Activated naive CD8-positive, alpha-beta T cell treated with anti-CD3 and anti-CD28 coated beads, Interleukin-2, amount 50 U/mL, for 24 hours (primary cell): Measurements from ENCODE around the gene RCSD1.

Experiments used
- ATAC-seq: fragments of 150-1000 bp; cut with Tn5 transposase; one replicate; pipeline ENCODE4 v1.10.0; 2021
- DNase-seq: peaks from one replicate; pipeline ENCODE4 v3.0.0; 2021
- H3K27ac Mint-ChIP-seq: one replicate; pipeline ENCODE4 v1.8.0; 2021; ENCODE audit warnings: mild to moderate bottlenecking, mixed read lengths
- H3K27me3 Mint-ChIP-seq: one replicate; pipeline ENCODE4 v1.8.0; 2021; ENCODE audit warnings: mixed read lengths
- H3K36me3 Mint-ChIP-seq: one replicate; pipeline ENCODE4 v1.8.0; 2021; ENCODE audit warnings: low read depth, mixed read lengths
- H3K4me1 Mint-ChIP-seq: one replicate; pipeline ENCODE4 v1.8.0; 2021; ENCODE audit warnings: mixed read lengths
- H3K4me3 Mint-ChIP-seq: one replicate; pipeline ENCODE4 v1.8.0; 2021; ENCODE audit warnings: mild to moderate bottlenecking, moderate library complexity, mixed read lengths
- H3K9me3 Mint-ChIP-seq: one replicate; pipeline ENCODE4 v1.8.0; 2021; ENCODE audit warnings: mixed read lengths

The RCSD1 gene

DNA sequence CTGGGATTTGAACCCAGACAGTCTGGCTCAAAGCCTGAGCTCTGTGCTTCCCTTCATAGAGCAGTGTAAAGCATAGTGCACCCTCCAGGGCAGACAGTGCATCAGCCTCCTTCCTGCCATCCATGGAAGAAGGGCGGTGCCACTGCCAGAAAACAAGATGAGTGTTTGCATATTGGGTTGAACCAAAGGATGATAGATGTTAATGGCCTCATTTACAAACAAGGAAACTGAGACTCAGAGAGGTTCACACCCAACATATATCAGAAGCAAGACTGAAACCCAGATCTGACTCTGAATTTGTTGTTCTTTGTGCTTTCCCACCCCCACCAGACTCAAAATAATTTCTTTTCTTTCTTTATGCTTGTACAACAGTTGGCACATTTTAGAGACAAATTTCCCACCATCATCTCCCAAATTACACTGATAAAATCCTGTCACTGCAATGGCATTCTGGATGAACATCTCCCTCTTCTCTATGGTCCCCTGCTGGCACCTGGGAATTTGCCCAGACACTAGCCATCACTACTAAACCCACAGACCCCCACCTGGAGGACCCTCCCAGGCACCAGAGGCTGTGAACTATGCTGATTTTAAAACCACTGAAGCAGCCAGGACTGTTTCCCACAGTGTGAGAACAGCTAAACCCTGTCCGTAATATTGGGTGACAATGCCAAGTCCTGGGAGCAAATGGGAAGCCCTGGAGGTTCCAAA is 46.3 kb downstream of the RCSD1 start:
- H3K9me3 Mint-ChIP-seq, result no peaks in the 10 kb centered on the region
- no peaks in the 10 kb centered on the region for H3K27me3 Mint-ChIP-seq
- H3K36me3 Mint-ChIP-seq, result peaks cover 27% of the 10 kb centered on the region
- H3K27ac Mint-ChIP-seq, result peak overlapping the region; percentile 57
- DNase-seq (no peak), ATAC-seq (peak; percentile 13)
- H3K4me3 Mint-ChIP-seq, result no peak overlapping the region
- H3K4me1 Mint-ChIP-seq, result peaks cover 35% of the 10 kb centered on the region

DNA sequence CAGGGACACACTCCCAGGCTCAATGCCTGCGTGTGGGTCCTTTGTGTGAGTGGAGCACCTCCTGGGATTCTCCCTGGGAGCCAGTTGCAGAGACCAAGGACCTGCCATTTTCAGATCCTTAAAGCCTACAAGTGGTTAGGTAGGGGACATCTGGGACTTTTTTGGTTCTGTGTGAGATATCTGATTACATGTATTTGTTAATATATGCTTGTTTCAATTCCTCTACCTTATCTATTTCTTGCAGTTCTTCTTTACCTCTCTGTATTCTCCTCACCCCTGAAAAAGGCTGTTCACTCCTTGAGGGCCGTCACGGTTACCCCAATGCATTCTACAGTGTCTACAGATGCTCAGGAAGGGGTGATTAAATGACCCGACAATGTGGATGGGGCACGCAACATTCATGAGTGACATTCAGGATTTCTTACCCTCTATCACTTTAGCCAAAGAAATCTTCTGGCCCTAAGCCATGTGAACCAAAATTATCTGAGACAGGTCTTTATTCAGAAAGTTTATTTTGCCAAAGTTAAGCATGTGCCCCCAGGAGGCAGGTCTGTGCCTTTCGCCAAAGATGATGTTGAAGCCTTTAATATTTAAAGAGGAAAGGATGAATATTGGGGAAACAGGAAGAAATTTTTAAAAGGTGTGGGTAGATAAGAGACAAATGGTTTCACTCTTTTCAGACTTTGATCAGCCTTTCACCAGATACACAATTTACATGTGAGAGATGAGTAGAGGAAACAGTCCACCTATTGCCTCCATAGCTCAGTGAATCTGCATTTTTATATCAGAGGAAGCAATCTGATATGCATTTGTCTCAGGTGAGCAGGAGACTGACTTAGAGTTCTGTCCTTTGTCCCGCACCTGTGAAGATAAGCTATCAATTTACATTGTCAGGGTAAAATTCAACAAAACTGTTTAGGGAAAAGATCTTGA is 47.1 kb downstream of the RCSD1 start:
- Mint-ChIP-seq H3K27me3 (no peaks in the 10 kb centered on the region), H3K4me3 (no peak overlapping the region), H3K27ac (peak overlapping the region; percentile 14), H3K36me3 (peaks cover 24% of the 10 kb centered on the region), H3K9me3 (no peaks in the 10 kb centered on the region), H3K4me1 (peaks cover 33% of the 10 kb centered on the region)
- DNase-seq (no peak), ATAC-seq (no peak)

GRCh38 chr1:167678422-167678821 is 48.4 kb downstream of the RCSD1 start:
- DNase-seq, result no peak
- no peaks in the 10 kb centered on the region for H3K9me3 Mint-ChIP-seq
- ATAC-seq, result no peak
- H3K27ac Mint-ChIP-seq, result no peak overlapping the region
- peaks cover 13% of the 10 kb centered on the region for H3K36me3 Mint-ChIP-seq
- peaks cover 23% of the 10 kb centered on the region for H3K4me1 Mint-ChIP-seq
- no peaks in the 10 kb centered on the region for H3K27me3 Mint-ChIP-seq
- no peak overlapping the region for H3K4me3 Mint-ChIP-seq

- no peak for ATAC-seq
- Mint-ChIP-seq H3K36me3 (peaks cover 9% of the 10 kb centered on the region), H3K4me1 (peaks cover 19% of the 10 kb centered on the region), H3K27me3 (no peaks in the 10 kb centered on the region), H3K27ac (no peak overlapping the region), H3K9me3 (no peaks in the 10 kb centered on the region), H3K4me3 (no peak overlapping the region)
- no peak for DNase-seq
Measured at GRCh38 chr1:167678838-167679237, 48.8 kb downstream of the RCSD1 start.

DNA sequence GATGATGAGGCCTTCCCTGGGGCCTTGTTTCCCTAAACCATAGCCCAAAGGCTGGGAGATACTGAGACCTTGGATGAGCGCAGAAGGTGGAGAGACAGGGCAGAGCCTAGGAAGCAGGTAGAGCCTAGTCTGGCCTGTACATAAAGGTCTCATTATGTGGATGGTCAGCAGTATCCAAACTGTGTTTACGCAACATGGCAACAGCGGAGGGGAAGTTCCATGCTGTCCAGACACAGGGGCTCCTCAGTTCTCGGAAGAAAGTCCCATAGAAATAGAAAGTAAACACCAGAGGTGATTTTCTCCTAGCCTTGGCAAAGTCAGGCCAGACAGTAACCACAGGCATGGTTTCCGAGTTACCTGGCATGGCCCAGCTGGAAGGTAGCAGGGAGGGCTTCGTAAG is 49.7 kb downstream of the RCSD1 start:
- H3K4me3 Mint-ChIP-seq, result no peak overlapping the region
- ATAC-seq, result no peak
- H3K4me1 Mint-ChIP-seq, result peaks cover 14% of the 10 kb centered on the region
- H3K9me3 Mint-ChIP-seq, result no peaks in the 10 kb centered on the region
- DNase-seq, result no peak
- no peaks in the 10 kb centered on the region for H3K27me3 Mint-ChIP-seq
- H3K36me3 Mint-ChIP-seq, result peaks cover 8% of the 10 kb centered on the region
- no peak overlapping the region for H3K27ac Mint-ChIP-seq

DNA sequence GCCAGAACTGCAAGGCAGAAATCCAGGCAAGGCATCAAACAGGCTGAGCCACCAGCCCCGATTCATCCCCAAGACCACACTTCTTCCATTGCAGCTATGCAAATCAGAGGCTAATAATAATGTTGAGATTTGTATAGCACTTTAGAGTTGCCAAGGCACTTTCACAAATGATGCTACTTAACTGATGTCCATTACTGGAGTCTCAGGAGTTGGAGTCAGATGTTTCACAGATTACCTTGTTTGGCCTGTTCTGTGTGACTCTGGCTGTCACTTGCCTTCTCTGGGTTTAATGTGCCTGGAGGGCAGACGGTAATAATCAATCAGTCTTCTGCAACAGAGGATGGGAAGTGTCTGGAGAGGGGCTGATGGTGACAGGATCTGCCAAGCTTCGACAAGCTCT is 51.0 kb downstream of the RCSD1 start:
- Mint-ChIP-seq H3K27ac (no peak overlapping the region), H3K36me3 (peaks cover 6% of the 10 kb centered on the region), H3K4me1 (peaks cover 15% of the 10 kb centered on the region), H3K27me3 (no peaks in the 10 kb centered on the region), H3K9me3 (no peaks in the 10 kb centered on the region), H3K4me3 (no peak overlapping the region)
- DNase-seq (no peak), ATAC-seq (no peak)

DNA sequence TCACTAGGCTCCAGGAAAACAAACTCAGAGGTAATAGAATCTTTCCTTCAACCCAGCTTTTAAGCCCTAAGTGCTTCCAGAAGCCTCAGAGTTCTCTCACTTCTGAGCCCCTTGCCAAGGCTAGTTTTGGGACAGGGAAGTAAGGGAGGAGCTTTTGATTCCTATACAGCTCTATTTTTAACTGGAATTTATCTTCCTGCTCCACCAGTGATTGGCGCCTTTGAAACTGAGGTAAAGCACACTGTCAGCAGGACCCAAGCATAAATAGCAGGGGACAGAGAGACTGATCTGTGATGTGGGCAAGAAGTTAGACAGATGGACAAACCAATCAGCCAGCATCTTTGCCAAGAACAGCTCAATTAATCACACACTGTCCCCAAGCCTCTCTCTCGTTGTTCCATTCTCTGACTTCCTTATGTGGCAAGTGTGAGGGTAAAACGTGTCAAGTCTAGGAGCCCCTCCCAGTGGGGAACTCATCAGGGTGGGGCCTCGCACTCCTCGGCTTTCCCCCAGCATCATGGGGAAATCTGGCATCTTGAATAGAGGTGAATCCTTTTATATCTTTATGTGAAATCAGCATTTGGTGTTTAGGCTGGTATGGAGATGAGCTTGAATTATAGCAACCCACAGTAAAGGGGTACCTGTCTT is 51.5 kb downstream of the RCSD1 start:
- Mint-ChIP-seq H3K9me3 (no peaks in the 10 kb centered on the region), H3K27me3 (no peaks in the 10 kb centered on the region), H3K36me3 (peaks cover 7% of the 10 kb centered on the region), H3K4me3 (no peak overlapping the region), H3K27ac (no peak overlapping the region), H3K4me1 (peaks cover 15% of the 10 kb centered on the region)
- no peak for DNase-seq
- ATAC-seq, result peak; percentile 44

GRCh38 chr1:167683226-167683625 is 53.2 kb downstream of the RCSD1 start:
- peaks cover 23% of the 10 kb centered on the region for H3K4me1 Mint-ChIP-seq
- no peaks in the 10 kb centered on the region for H3K9me3 Mint-ChIP-seq
- no peaks in the 10 kb centered on the region for H3K27me3 Mint-ChIP-seq
- no peak overlapping the region for H3K4me3 Mint-ChIP-seq
- peak overlapping the region; percentile 14 for H3K27ac Mint-ChIP-seq
- ATAC-seq (no peak), DNase-seq (no peak)
- peaks cover 10% of the 10 kb centered on the region for H3K36me3 Mint-ChIP-seq

- peak overlapping the region; percentile 69 for H3K27ac Mint-ChIP-seq
- no peaks in the 10 kb centered on the region for H3K9me3 Mint-ChIP-seq
- peaks cover 30% of the 10 kb centered on the region for H3K4me1 Mint-ChIP-seq
- DNase-seq, result no peak
- H3K4me3 Mint-ChIP-seq, result no peak overlapping the region
- ATAC-seq, result no peak
- no peaks in the 10 kb centered on the region for H3K27me3 Mint-ChIP-seq
- H3K36me3 Mint-ChIP-seq, result peaks cover 17% of the 10 kb centered on the region
Measured at GRCh38 chr1:167683641-167684502, 53.8 kb downstream of the RCSD1 start.

DNA sequence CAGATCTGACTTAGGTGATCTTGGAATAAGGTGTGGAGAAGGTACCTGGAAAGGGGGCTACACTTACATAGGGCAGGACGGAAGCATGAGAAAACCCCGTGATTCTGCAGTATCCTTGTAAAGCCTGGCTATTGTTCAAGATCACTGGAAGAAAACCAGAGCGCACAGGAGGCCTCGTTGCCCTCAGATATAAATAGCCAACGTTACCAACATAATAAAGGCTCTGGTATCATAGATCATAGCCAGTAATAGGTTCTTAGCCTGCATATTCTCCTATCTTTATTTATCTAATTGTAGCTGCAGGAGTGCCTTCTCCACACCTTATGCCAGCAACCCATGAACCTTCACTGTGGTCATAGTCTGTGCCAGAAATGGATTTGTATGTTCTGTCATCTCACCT is 55.8 kb downstream of the RCSD1 start:
- no peaks in the 10 kb centered on the region for H3K9me3 Mint-ChIP-seq
- H3K4me1 Mint-ChIP-seq, result peaks cover 45% of the 10 kb centered on the region
- no peak overlapping the region for H3K4me3 Mint-ChIP-seq
- H3K27ac Mint-ChIP-seq, result peak overlapping the region; percentile 17
- H3K36me3 Mint-ChIP-seq, result peaks cover 28% of the 10 kb centered on the region
- ATAC-seq (no peak), DNase-seq (no peak)
- no peaks in the 10 kb centered on the region for H3K27me3 Mint-ChIP-seq

DNA sequence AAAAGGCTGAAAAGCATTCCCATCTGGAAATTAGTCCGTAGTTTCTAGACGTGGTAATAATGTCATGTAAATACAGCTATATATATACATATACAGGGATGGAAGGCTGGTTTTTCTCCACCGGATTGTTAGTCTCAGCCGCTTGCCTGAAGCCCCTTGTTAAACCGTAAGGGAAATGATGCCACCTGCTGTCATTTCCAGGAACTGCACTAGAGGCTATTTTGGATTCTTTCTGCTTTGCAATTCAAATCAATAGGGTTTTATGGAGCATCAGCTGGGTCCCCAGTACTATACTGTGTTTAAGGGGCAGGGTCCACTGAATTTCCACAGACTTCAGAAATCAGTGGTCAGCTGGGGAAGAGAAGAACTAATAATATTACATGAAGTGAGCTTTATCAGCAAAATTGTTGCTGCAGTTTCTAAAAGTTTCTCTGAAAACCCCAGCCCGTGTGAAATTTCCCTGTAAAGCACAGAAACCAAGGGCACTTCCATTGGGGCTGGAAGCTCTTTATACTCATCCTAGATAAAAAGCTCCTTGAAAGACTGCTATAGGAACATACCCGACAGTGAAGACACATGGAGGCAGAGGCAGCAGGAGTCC is 58.0 kb downstream of the RCSD1 start:
- peak overlapping the region; percentile 85 for H3K27ac Mint-ChIP-seq
- no peaks in the 10 kb centered on the region for H3K9me3 Mint-ChIP-seq
- H3K36me3 Mint-ChIP-seq, result peaks cover 25% of the 10 kb centered on the region
- H3K4me3 Mint-ChIP-seq, result no peak overlapping the region
- peaks cover 35% of the 10 kb centered on the region for H3K4me1 Mint-ChIP-seq
- ATAC-seq, result peak; percentile 33
- DNase-seq, result peak; percentile 86
- no peaks in the 10 kb centered on the region for H3K27me3 Mint-ChIP-seq

DNA sequence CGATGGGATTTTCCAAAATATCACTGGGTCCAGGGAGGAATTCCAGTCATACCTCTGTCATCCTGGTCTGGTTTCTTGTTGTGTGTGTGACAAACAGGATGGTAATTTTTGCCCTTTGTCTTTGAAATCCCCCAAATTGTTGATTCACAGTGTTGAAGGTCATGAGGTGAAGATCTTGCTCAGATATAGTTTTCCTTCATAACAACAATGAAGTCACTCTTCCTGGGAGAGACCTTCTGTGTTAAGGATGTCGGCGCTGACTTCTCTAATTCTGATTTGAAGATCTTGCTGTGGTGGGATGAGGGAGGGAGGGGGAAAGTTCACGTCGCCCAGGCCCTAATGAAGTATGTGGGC is 59.5 kb downstream of the RCSD1 start:
- Mint-ChIP-seq H3K36me3 (peaks cover 33% of the 10 kb centered on the region), H3K9me3 (no peaks in the 10 kb centered on the region), H3K27me3 (no peaks in the 10 kb centered on the region), H3K27ac (peak overlapping the region; percentile 83), H3K4me1 (peaks cover 34% of the 10 kb centered on the region), H3K4me3 (no peak overlapping the region)
- ATAC-seq (peak; percentile 62), DNase-seq (no peak)

DNA sequence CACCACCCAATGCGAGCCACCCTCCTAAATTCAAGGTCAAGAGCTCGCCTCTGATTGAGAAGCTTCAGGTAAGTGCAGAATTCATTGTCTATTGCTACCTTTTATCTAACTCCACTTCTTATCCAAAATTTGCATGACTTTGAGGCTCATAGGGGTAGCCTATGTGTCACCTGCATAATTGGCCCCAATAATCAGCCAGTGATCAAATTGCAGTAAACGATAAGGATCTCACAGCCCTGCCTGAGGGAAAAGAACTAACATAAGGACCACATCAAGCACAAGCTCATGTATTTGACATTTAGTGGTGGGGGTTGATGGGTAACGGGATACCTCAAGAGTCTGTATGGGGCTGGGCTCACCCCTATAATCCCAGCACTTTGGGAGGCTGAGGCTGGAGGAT is 60.0 kb downstream of the RCSD1 start:
- Mint-ChIP-seq H3K4me3 (no peak overlapping the region), H3K27ac (peak overlapping the region; percentile 83), H3K27me3 (no peaks in the 10 kb centered on the region), H3K4me1 (peaks cover 33% of the 10 kb centered on the region), H3K36me3 (peaks cover 38% of the 10 kb centered on the region), H3K9me3 (no peaks in the 10 kb centered on the region)
- ATAC-seq (peak; percentile 58), DNase-seq (no peak)
